HCT116 (cell line): Measurements from ENCODE around the gene APOA5. TPM values are rescaled to one million over a fixed set of nuclear protein-coding genes. Genes with fewer than 3 reads are reported as not detected.

Experiments used
- ATAC-seq: fragments of 200-7000 bp; cut with Tn5 transposase; 2 replicates; pipeline ENCODE4 v1.9.1; 2020; ENCODE audit warnings: mild to moderate bottlenecking, moderate library complexity
- BruUV-seq: library from RNA; stranded (reverse); fragments of 400-500 nt; replicated peaks from 2 replicates; lab custom pipeline; 2021; lab: Mats Ljungman, UMichigan
- CTCF ChIA-PET: fragments of 300-600 bp; sonication (Branson Sonifier 250); formaldehyde crosslinking; loops from one replicate; lab custom pipeline; 2021; ENCODE audit warnings: antibody characterized with exemption; lab: Charles Lee
- POLR2A ChIA-PET: fragments of 300-600, 350-600 bp; sonication (Branson Sonifier 250); formaldehyde crosslinking; loops from one replicate; lab custom pipeline; 2021; ENCODE audit warnings: antibody characterized with exemption; lab: Charles Lee
- RAD21 ChIA-PET, 2 experiments: fragments of 300-600 bp; sonication (Branson Sonifier 250); formaldehyde crosslinking; loops; one replicate each; lab custom pipeline; 2023; ENCODE audit warnings: low total read pairs in 2 of 2; ENCODE audit not compliant: uncharacterized antibody in 2 of 2, unreplicated experiment in 2 of 2, low non-redundant PET in 1 of 2; lab: Charles Lee
- DNase-seq: peaks from one replicate; pipeline ENCODE4 v3.0.0-alpha.2; 2010; ENCODE audit warnings: low read depth, low spot score
- H2AFZ ChIP-seq: fragments of 200-600 bp; shearing (Covaris generic), sonication (generic); 2 replicates; pipeline ENCODE4 v1.6.1; 2017; ENCODE audit warnings: low read depth, mixed run types, mixed read lengths, antibody characterized with exemption, low read length; ENCODE audit not compliant: poor library complexity, severe bottlenecking
- H3K27ac ChIP-seq: 2 replicates; pipeline ENCODE4 v1.5.1; 2012; ENCODE audit warnings: low read depth, low read length
- H3K27me3 ChIP-seq: fragments of 200-600 bp; sonication (generic); 2 replicates; pipeline ENCODE4 v1.6.1; 2016; ENCODE audit warnings: mixed run types, low read length, mixed read lengths; ENCODE audit not compliant: insufficient read depth
- H3K36me3 ChIP-seq, 2 experiments: fragments of 200-500 bp in 1 of 2; fragments of 200-600 bp in 1 of 2; sonication (Bioruptor generic) in 1 of 2; sonication (generic) in 1 of 2; 2 replicates each; pipeline versions ENCODE4 v1.5.1 to v1.6.1; 2014 to 2016; ENCODE audit warnings: low read length in 2 of 2, inconsistent platforms in 1 of 2, mixed read lengths in 1 of 2, mixed run types in 1 of 2; ENCODE audit not compliant: insufficient read depth in 2 of 2, control insufficient read depth in 1 of 2
- H3K4me1 ChIP-seq, 2 experiments: fragments of 200-600 bp in 1 of 2; sonication (generic) in 1 of 2; 2 replicates each; pipeline versions ENCODE4 v1.5.1 to v1.6.1; 2012 to 2017; ENCODE audit warnings: low read length in 2 of 2, inconsistent platforms in 1 of 2, mild to moderate bottlenecking in 1 of 2, mixed read lengths in 1 of 2, mixed run types in 1 of 2, moderate library complexity in 1 of 2; ENCODE audit not compliant: insufficient read depth in 2 of 2, control insufficient read depth in 1 of 2
- H3K4me2 ChIP-seq: fragments of 200-600 bp; sonication (generic); 2 replicates; pipeline ENCODE4 v1.6.1; 2017; ENCODE audit warnings: mixed run types, low read length, mixed read lengths
- H3K4me3 ChIP-seq, 2 experiments: fragments of 200-600 bp in 1 of 2; sonication (generic) in 1 of 2; replicated peaks in 1 of 2; 2 replicates each; pipeline ENCODE4 v1.5.1; 2011 to 2016; ENCODE audit warnings: low read length in 2 of 2, control low read depth in 1 of 2, low read depth in 1 of 2, mild to moderate bottlenecking in 1 of 2, mixed read lengths in 1 of 2, mixed run types in 1 of 2
- H3K79me2 ChIP-seq: fragments of 200-600 bp; sonication (generic); 2 replicates; pipeline ENCODE4 v1.6.1; 2017; ENCODE audit warnings: mild to moderate bottlenecking, mixed run types, low read length, moderate library complexity, mixed read lengths; ENCODE audit not compliant: insufficient read depth
- H3K9ac ChIP-seq: fragments of 200-600 bp; sonication (generic); 2 replicates; pipeline ENCODE4 v1.6.1; 2016; ENCODE audit warnings: low read length, mixed read lengths
- H3K9me2 ChIP-seq: fragments of 200-600 bp; sonication (generic), shearing (Covaris generic); 2 replicates; pipeline ENCODE4 v1.6.1; 2017; ENCODE audit warnings: mixed run types, mild to moderate bottlenecking, moderate library complexity; ENCODE audit not compliant: insufficient read depth
- H3K9me3 ChIP-seq, 2 experiments: fragments of 200-500 bp in 1 of 2; fragments of 200-600 bp in 1 of 2; sonication (Bioruptor generic) in 1 of 2; sonication (generic) in 1 of 2; 2 replicates each; pipeline ENCODE4 v1.6.1; 2014 to 2017; ENCODE audit warnings: low read length in 2 of 2, mixed read lengths in 2 of 2, inconsistent platforms in 1 of 2, low read depth in 1 of 2, mild to moderate bottlenecking in 1 of 2, mixed run types in 1 of 2, moderate library complexity in 1 of 2; ENCODE audit not compliant: control insufficient read depth in 1 of 2, insufficient read depth in 1 of 2
- H4K20me1 ChIP-seq: fragments of 200-600 bp; sonication (generic), shearing (Covaris generic); 2 replicates; pipeline ENCODE4 v1.6.1; 2017; ENCODE audit warnings: mixed run types, mild to moderate bottlenecking, moderate library complexity; ENCODE audit not compliant: insufficient read depth
- EGR1 ChIP-seq: IDR thresholded peaks from 2 replicates; pipeline ENCODE4 v1.6.1; 2012; ENCODE audit warnings: low read depth
- ELF1 ChIP-seq: IDR thresholded peaks from 2 replicates; pipeline ENCODE4 v1.6.1; 2012; ENCODE audit warnings: low read depth, borderline replicate concordance
- EZH2phosphoT487 ChIP-seq: fragments of 200-600 bp; IDR thresholded peaks from 2 replicates; pipeline ENCODE4 v1.6.1; 2018; ENCODE audit warnings: antibody characterized with exemption, borderline replicate concordance
- JUND ChIP-seq: IDR thresholded peaks from 2 replicates; pipeline ENCODE4 v1.6.1; 2012
- POLR2A ChIP-seq: IDR thresholded peaks from 2 replicates; pipeline ENCODE4 v1.7.0; 2011; ENCODE audit warnings: borderline replicate concordance; ENCODE audit not compliant: insufficient read depth, insufficient read length; ENCODE audit errors: extremely low read depth
- POLR2AphosphoS5 ChIP-seq: IDR thresholded peaks from 2 replicates; pipeline ENCODE4 v1.6.1; 2011; ENCODE audit warnings: mild to moderate bottlenecking, low read depth, low read length, moderate library complexity
- REST ChIP-seq: IDR thresholded peaks from 2 replicates; pipeline ENCODE4 v1.6.1; 2012; ENCODE audit warnings: low read depth
- SP1 ChIP-seq: IDR thresholded peaks from 2 replicates; pipeline ENCODE4 v1.6.1; 2012; ENCODE audit warnings: low read depth
- TCF7L2 ChIP-seq: IDR thresholded peaks from 2 replicates; pipeline ENCODE4 v1.7.0; 2011; ENCODE audit warnings: borderline replicate concordance, inconsistent platforms; ENCODE audit not compliant: insufficient read depth, insufficient read length; ENCODE audit errors: extremely low read depth
- YY1 ChIP-seq: IDR thresholded peaks from 2 replicates; pipeline ENCODE4 v1.6.1; 2011; ENCODE audit warnings: low read length, low read depth, moderate library complexity, mild to moderate bottlenecking; ENCODE audit not compliant: insufficient replicate concordance; ENCODE audit errors: extremely low read depth
- ZBTB33 ChIP-seq: IDR thresholded peaks from 2 replicates; pipeline ENCODE4 v1.6.1; 2011; ENCODE audit warnings: mild to moderate bottlenecking, low read length, moderate library complexity; ENCODE audit not compliant: insufficient replicate concordance; ENCODE audit errors: extremely low read depth
- ZNF274 ChIP-seq: fragments of 200-500 bp; sonication (Bioruptor generic); IDR thresholded peaks from 2 replicates; pipeline ENCODE4 v1.6.1; 2014; ENCODE audit warnings: mild to moderate bottlenecking, low read depth, low read length, inconsistent platforms
- intact Hi-C: fragments of 100-400 bp; cut with micrococcal nuclease; formaldehyde crosslinking; loops from 2 replicates; pipeline ENCODE4 v1.10.0; 2022
- total RNA-seq: library from RNA; stranded (reverse); gene quantifications from one replicate; pipeline ENCODE4 v1.2.1, GENCODE V29; 2021; ENCODE audit not compliant: unreplicated experiment

APOA5 gene
- total RNA-seq, 1 experiment from 2014 or later = 0.12 TPM

- Histone ChIP-seq H3K4me3 (no peak overlapping the region), H3K79me2 (no peaks in the 10 kb centered on the region), H3K4me2 (no peak overlapping the region), H2AFZ (no peak overlapping the region), H3K27me3 (no peaks in the 10 kb centered on the region), H3K9ac (no peak overlapping the region), H3K27ac (no peak overlapping the region), H3K36me3 (no peaks in the 10 kb centered on the region), H3K4me1 (peaks cover under 1 to 2% of the 10 kb centered on the region in 2 experiments), H4K20me1 (no peaks in the 10 kb centered on the region), H3K9me3 (no peaks in the 10 kb centered on the region), H3K9me2 (no peaks in the 10 kb centered on the region)
- intact Hi-C loops = no loop called here
- BruUV-seq = no TSS peak
- POLR2A ChIA-PET = no interaction called here
- CTCF ChIA-PET = interaction anchor here (0.7 kb wide), 1 partner anchor 50 kb away, joined by 3 read pairs; no protein-coding TSS in a partner anchor
- TF ChIP-seq POLR2A (no peak), JUND (no peak), ZNF274 (no peak), ELF1 (no peak), SP1 (no peak), POLR2AphosphoS5 (no peak), EZH2phosphoT487 (no peak), TCF7L2 (no peak)
- DNase-seq = no peak
- no peak for ATAC-seq
- RAD21 ChIA-PET = no interaction called here
Observed at GRCh38 chr11:116830184-116830912, 38.7 kb upstream of the APOA5 start.

- ATAC-seq (no peak), DNase-seq (no peak)
- no peaks in the 10 kb centered on the region for H3K9me2 ChIP-seq
- BruUV-seq = no TSS peak
- no peak within 1 kb of the TSS for H3K9ac ChIP-seq
- ChIA-PET RAD21 (no interaction called here), POLR2A (no interaction called here), CTCF (interaction anchor here (0.6 to 0.7 kb wide), 2 partner anchors 50 to 277 kb away, joined by 3 read pairs; no protein-coding TSS in a partner anchor)
- H3K36me3 ChIP-seq = no peaks in the 10 kb centered on the region
- intact Hi-C loops = no loop called here
- no peaks in the 10 kb centered on the region for H4K20me1 ChIP-seq
- no peak within 1 kb of the TSS for H3K27ac ChIP-seq
- no peaks in the 10 kb centered on the region for H3K27me3 ChIP-seq
- no peak within 1 kb of the TSS for H3K4me2 ChIP-seq
- no peaks in the 10 kb centered on the region for H3K9me3 ChIP-seq
- H2AFZ ChIP-seq = no peak within 1 kb of the TSS
- no peaks in the 10 kb centered on the region for H3K4me1 ChIP-seq
- no peak within 1 kb of the TSS for H3K4me3 ChIP-seq
- H3K79me2 ChIP-seq = no peaks in the 10 kb centered on the region
- TF ChIP-seq EZH2phosphoT487 (no peak), REST (no peak), ELF1 (no peak), YY1 (no peak), ZBTB33 (no peak), EGR1 (no peak)
Observed at GRCh38 chr11:116829525-116830183, 38.0 kb upstream of the APOA5 start, which contains the start of gene APOC3. TSS of gene APOC3 (plus strand) at chr11:116829907. CDS start at chr11:116830583, 676 bp downstream.
